Placental epithelial cell (primary cell): ENCODE results near the gene FCN3. TPM values are rescaled to one million over a fixed set of nuclear protein-coding genes. Genes with fewer than 3 reads are reported as not detected.

Source experiments
- small RNA-seq: library from RNA; depleted of rRNA; stranded (forward); fragments of <200 nt; gene quantifications from one replicate; pipeline ENCODE3, GENCODE V24; 2012
- total RNA-seq: library from RNA; depleted of rRNA; stranded (reverse); fragments of >200 nt; gene quantifications from 2 replicates; pipeline ENCODE4 v1.2.3, GENCODE V29; 2012

The FCN3 gene
- total RNA-seq: not detected in 2 replicates

GRCh38 chr1:27374362-27375086 lies at the start of gene FCN3:
Gene FCN3 (minus strand): TSS chr1:27374824. CDS start chr1:27374818, 6 bp downstream.

GRCh38 chr1:27392096-27392777 lies 17.6 kb upstream of the FCN3 start, which contains the start of gene GPR3:
Gene GPR3 (plus strand): TSS chr1:27392622. CDS start chr1:27393799, 1,177 bp downstream.

GRCh38 chr1:27383039-27383605 lies 8.5 kb upstream of the FCN3 start, which contains the start of gene CD164L2:
Gene CD164L2 (minus strand): TSS chr1:27383333. CDS start chr1:27383239, 94 bp downstream.

GRCh38 chr1:27366411-27367159 lies 8.0 kb downstream of the FCN3 start, which contains the start of gene MAP3K6:
Gene MAP3K6 (minus strand): TSS chr1:27366961. CDS start chr1:27366597, 364 bp downstream.

GRCh38 chr1:27341525-27342252 lies 32.9 kb downstream of the FCN3 start, which contains the start of gene SYTL1:
Gene SYTL1 (plus strand): TSS chr1:27342022. CDS start chr1:27345335, 3,313 bp downstream.

GRCh38 chr1:27321813-27322568 lies 52.6 kb downstream of the FCN3 start, which contains the start of gene TMEM222:
Gene TMEM222 (plus strand): TSS chr1:27322163. CDS start chr1:27322198, 35 bp downstream.

Small RNA genes within 50 kb of the gene (small RNA-seq; reads per million reads assigned to genes)
- 0.14 reads per million for gene RNU6-48P

Other genes with a start within 250 kb of the FCN3 start
- gene SLC9A1, start 219.7 kb downstream of the FCN3 start, total RNA-seq: 10.0 and 11.4 TPM in 2 replicates
- 19.2 and 20.2 TPM in 2 replicates for gene WDTC1, start 140.2 kb downstream of the FCN3 start, total RNA-seq
- gene TMEM222, start 52.7 kb downstream of the FCN3 start, total RNA-seq: 26.7 and 32.6 TPM in 2 replicates
- 165 and 225 TPM in 2 replicates for gene SYTL1, start 32.8 kb downstream of the FCN3 start, total RNA-seq
- 28.3 and 35.2 TPM in 2 replicates for gene MAP3K6, start 7.9 kb downstream of the FCN3 start, total RNA-seq
- gene CD164L2, start 8.5 kb upstream of the FCN3 start, total RNA-seq: 0.65 and 0.79 TPM in 2 replicates
- 0.11 TPM in 1 of 2 replicates, not detected in the other for gene GPR3, start 17.8 kb upstream of the FCN3 start, total RNA-seq
- 19.7 and 21.6 TPM in 2 replicates for gene WASF2, start 115.3 kb upstream of the FCN3 start, total RNA-seq
- gene AHDC1, start 229.3 kb upstream of the FCN3 start, total RNA-seq: 38.1 and 51.8 TPM in 2 replicates